PC-9 (cell line): ENCODE measurements around the gene TBCA. TPM values are rescaled to one million over a fixed set of nuclear protein-coding genes. Genes with fewer than 3 reads are reported as not detected.
A peak's percentile ranks its signal among the peaks of the same experiment; 100 is the strongest.

Experiments used
- BruUV-seq: library from RNA; stranded (reverse); fragments of 400-500 nt; replicated peaks from 2 replicates; lab custom pipeline; 2021; lab: Mats Ljungman, UMichigan
- CTCF ChIA-PET: fragments of 300-600 bp; sonication (Branson Sonifier 250); formaldehyde crosslinking; loops from one replicate; lab custom pipeline; 2022; ENCODE audit warnings: antibody characterized with exemption; lab: Charles Lee
- POLR2A ChIA-PET: fragments of 300-600 bp; sonication (Branson Sonifier 250); formaldehyde crosslinking; loops from one replicate; lab custom pipeline; 2022; ENCODE audit warnings: antibody characterized with exemption; ENCODE audit not compliant: unreplicated experiment; lab: Charles Lee
- DNase-seq, 2 experiments: peaks; one replicate each; pipeline versions ENCODE4 v3.0.0 to v3.0.0-alpha.2; 2015 to 2022; ENCODE audit warnings: mixed read lengths in 1 of 2
- H2AFZ ChIP-seq: fragments of 200-600 bp; sonication (generic); 2 replicates; pipeline ENCODE4 v1.8.1; 2017; ENCODE audit warnings: antibody characterized with exemption
- H3F3A ChIP-seq: fragments of 200-600 bp; sonication (generic); 2 replicates; pipeline ENCODE4 v1.8.1; 2017; ENCODE audit warnings: antibody characterized with exemption, mild to moderate bottlenecking, low read depth; ENCODE audit not compliant: insufficient read depth
- H3K27ac ChIP-seq: fragments of 200-600 bp; sonication (generic); 2 replicates; pipeline ENCODE4 v1.6.1; 2016; ENCODE audit warnings: mixed run types
- H3K27me3 ChIP-seq: fragments of 200-600 bp; sonication (generic); 2 replicates; pipeline ENCODE4 v1.6.1; 2016; ENCODE audit warnings: low read depth, mixed run types; ENCODE audit not compliant: insufficient read depth
- H3K36me3 ChIP-seq: fragments of 200-600 bp; sonication (generic); 2 replicates; pipeline ENCODE4 v1.6.1; 2016; ENCODE audit warnings: low read depth, mixed run types
- H3K4me1 ChIP-seq: fragments of 200-600 bp; sonication (generic); replicated peaks from 2 replicates; pipeline ENCODE4 v1.6.1; 2016; ENCODE audit warnings: mixed run types; ENCODE audit not compliant: insufficient read depth
- H3K4me2 ChIP-seq: fragments of 200-600 bp; sonication (generic); 2 replicates; pipeline ENCODE4 v1.6.1; 2017; ENCODE audit warnings: mixed run types
- H3K4me3 ChIP-seq: fragments of 200-600 bp; sonication (generic); 2 replicates; pipeline ENCODE4 v1.6.1; 2016; ENCODE audit warnings: mixed run types
- H3K79me2 ChIP-seq: fragments of 200-600 bp; sonication (generic); 2 replicates; pipeline ENCODE4 v1.6.1; 2017; ENCODE audit warnings: low read depth, mixed run types
- H3K9me2 ChIP-seq: fragments of 200-600 bp; sonication (generic); 2 replicates; pipeline ENCODE4 v1.8.1; 2017; ENCODE audit warnings: mild to moderate bottlenecking; ENCODE audit not compliant: insufficient read depth
- H3K9me3 ChIP-seq: fragments of 200-600 bp; sonication (generic); 2 replicates; pipeline ENCODE4 v1.8.1; 2016; ENCODE audit warnings: low read depth; ENCODE audit not compliant: insufficient read depth
- H4K20me1 ChIP-seq: fragments of 200-600 bp; sonication (generic); 2 replicates; pipeline ENCODE4 v1.8.1; 2017; ENCODE audit not compliant: insufficient read depth
- EZH2 ChIP-seq: fragments of 200-600 bp; sonication (generic); IDR thresholded peaks from 2 replicates; pipeline ENCODE4 v1.8.0; 2017; ENCODE audit warnings: antibody characterized with exemption, low read depth
- intact Hi-C: fragments of 100-400 bp; cut with micrococcal nuclease; formaldehyde crosslinking; loops from one replicate; pipeline ENCODE4 v1.10.0; 2022; ENCODE audit not compliant: unreplicated experiment
- total RNA-seq: library from RNA; stranded (reverse); gene quantifications from 2 replicates; pipeline ENCODE4 v1.2.3, GENCODE V29; 2021
- TF ChIP-seq, protein P1 (sequence below): fragments of 200-600 bp; sonication (generic); conservative IDR thresholded peaks from 2 replicates; pipeline ENCODE4 v1.6.1; 2017; ENCODE audit warnings: mixed run types, antibody characterized with exemption, mild to moderate bottlenecking, moderate library complexity

TBCA gene
- total RNA-seq, 1 experiment from 2014 or later: 205 TPM

- H3K27ac ChIP-seq: no peak overlapping the region
- no TSS peak for BruUV-seq
- no peak overlapping the region for H3K4me3 ChIP-seq
These were observed 130.8 kb downstream of the TBCA start for GRCh38 chr5:77645158-77645994.

GRCh38 chr5:77644371-77645157, 131.6 kb downstream of the TBCA start:
- H3K4me2 ChIP-seq: no peak overlapping the region
- H3K4me1 ChIP-seq: no peaks in the 10 kb centered on the region
- H3K36me3 ChIP-seq: no peaks in the 10 kb centered on the region
- H3K79me2 ChIP-seq: no peaks in the 10 kb centered on the region
- H3F3A ChIP-seq: no peaks in the 10 kb centered on the region
- peaks cover 22% of the 10 kb centered on the region; the same call in 1 of the 2 replicates for H3K27me3 ChIP-seq
- no peak for DNase-seq
- no peak for TF ChIP-seq EZH2
- TF ChIP-seq, protein P1, sequence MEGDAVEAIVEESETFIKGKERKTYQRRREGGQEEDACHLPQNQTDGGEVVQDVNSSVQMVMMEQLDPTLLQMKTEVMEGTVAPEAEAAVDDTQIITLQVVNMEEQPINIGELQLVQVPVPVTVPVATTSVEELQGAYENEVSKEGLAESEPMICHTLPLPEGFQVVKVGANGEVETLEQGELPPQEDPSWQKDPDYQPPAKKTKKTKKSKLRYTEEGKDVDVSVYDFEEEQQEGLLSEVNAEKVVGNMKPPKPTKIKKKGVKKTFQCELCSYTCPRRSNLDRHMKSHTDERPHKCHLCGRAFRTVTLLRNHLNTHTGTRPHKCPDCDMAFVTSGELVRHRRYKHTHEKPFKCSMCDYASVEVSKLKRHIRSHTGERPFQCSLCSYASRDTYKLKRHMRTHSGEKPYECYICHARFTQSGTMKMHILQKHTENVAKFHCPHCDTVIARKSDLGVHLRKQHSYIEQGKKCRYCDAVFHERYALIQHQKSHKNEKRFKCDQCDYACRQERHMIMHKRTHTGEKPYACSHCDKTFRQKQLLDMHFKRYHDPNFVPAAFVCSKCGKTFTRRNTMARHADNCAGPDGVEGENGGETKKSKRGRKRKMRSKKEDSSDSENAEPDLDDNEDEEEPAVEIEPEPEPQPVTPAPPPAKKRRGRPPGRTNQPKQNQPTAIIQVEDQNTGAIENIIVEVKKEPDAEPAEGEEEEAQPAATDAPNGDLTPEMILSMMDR: no peak
- no peaks in the 10 kb centered on the region for H3K9me3 ChIP-seq
- BruUV-seq: no TSS peak
- no peaks in the 10 kb centered on the region for H4K20me1 ChIP-seq
- no peaks in the 10 kb centered on the region for H3K9me2 ChIP-seq
- no peak overlapping the region for H2AFZ ChIP-seq
- no peak overlapping the region for H3K27ac ChIP-seq
- no peak overlapping the region for H3K4me3 ChIP-seq
- ChIA-PET CTCF (interaction anchor here (0.6 kb wide), 1 partner anchor 24 kb away, joined by 6 read pairs; no protein-coding TSS in a partner anchor), POLR2A (no interaction called here)
- intact Hi-C loops: loop anchor here (10.0 kb wide), 1 partner anchor 360 kb away; no protein-coding TSS in a partner anchor

More at GRCh38 chr5:77645158-77645994, 130.8 kb downstream of the TBCA start:
- peaks cover 23% of the 10 kb centered on the region; the same call in 1 of the 2 replicates for H3K27me3 ChIP-seq
- no peaks in the 10 kb centered on the region for H3K36me3 ChIP-seq
- TF ChIP-seq, protein P1: no peak
- no peak for TF ChIP-seq EZH2
- intact Hi-C loops: loop anchor here (10.0 kb wide), 1 partner anchor 359 kb away; no protein-coding TSS in a partner anchor
- H3K9me3 ChIP-seq: no peaks in the 10 kb centered on the region
- no peaks in the 10 kb centered on the region for H3K4me1 ChIP-seq
- no peaks in the 10 kb centered on the region for H4K20me1 ChIP-seq
- H2AFZ ChIP-seq: no peak overlapping the region
- H3K4me2 ChIP-seq: no peak overlapping the region
- H3F3A ChIP-seq: no peaks in the 10 kb centered on the region
- H3K79me2 ChIP-seq: no peaks in the 10 kb centered on the region
- CTCF ChIA-PET: interaction anchor here (0.6 kb wide), 1 partner anchor 25 kb away, joined by 6 read pairs; no protein-coding TSS in a partner anchor
- no peaks in the 10 kb centered on the region for H3K9me2 ChIP-seq
- POLR2A ChIA-PET: no interaction called here
- peak in 1 of 2 experiments; percentile 50 for DNase-seq

GRCh38 chr5:77643654-77644370, 132.3 kb downstream of the TBCA start:
- Histone ChIP-seq H3K9me3 (no peaks in the 10 kb centered on the region), H3K36me3 (no peaks in the 10 kb centered on the region), H3K4me2 (no peak overlapping the region), H3K27me3 (peaks cover 19% of the 10 kb centered on the region; the same call in 1 of the 2 replicates), H3K27ac (no peak overlapping the region), H3K4me1 (no peaks in the 10 kb centered on the region), H2AFZ (no peak overlapping the region), H3K9me2 (no peaks in the 10 kb centered on the region), H4K20me1 (no peaks in the 10 kb centered on the region), H3F3A (no peaks in the 10 kb centered on the region), H3K4me3 (no peak overlapping the region), H3K79me2 (no peaks in the 10 kb centered on the region)
- TF ChIP-seq, protein P1: no peak
- TF ChIP-seq EZH2: no peak
- no peak for DNase-seq
- CTCF ChIA-PET: no interaction called here
- intact Hi-C loops: loop anchor here (10.0 kb wide), 1 partner anchor 361 kb away; no protein-coding TSS in a partner anchor
- no TSS peak for BruUV-seq
- POLR2A ChIA-PET: no interaction called here
